Duodenal mucosa (tissue), 2 donors: ENCODE data around the gene SPRED1.
"Not testable (repeated sequence)": the region's sequence is repeated elsewhere in the genome, so short reads cannot be mapped to it uniquely, and the experiment has no call there.

ENCODE experiments used
- H3K27ac ChIP-seq: one replicate; pipeline ENCODE4 v1.7.0; 2013; ENCODE audit warnings: low read depth, low read length
- H3K27me3 ChIP-seq, 2 donors: one replicate each; pipeline ENCODE4 v1.7.0; 2013; ENCODE audit warnings: low read length in 2 of 2, control low read depth in 1 of 2; ENCODE audit not compliant: insufficient read depth in 2 of 2, control insufficient read depth in 1 of 2
- H3K36me3 ChIP-seq, 2 donors: one replicate each; pipeline ENCODE4 v1.7.0; 2013; ENCODE audit warnings: low read length in 2 of 2, control low read depth in 1 of 2; ENCODE audit not compliant: insufficient read depth in 2 of 2, control insufficient read depth in 1 of 2
- H3K4me1 ChIP-seq, 2 donors: one replicate each; pipeline ENCODE4 v1.7.0; 2013; ENCODE audit warnings: low read length in 2 of 2, control low read depth in 1 of 2; ENCODE audit not compliant: insufficient read depth in 2 of 2, control insufficient read depth in 1 of 2
- H3K4me3 ChIP-seq, 2 donors: one replicate each; pipeline ENCODE4 v1.7.0; 2013; ENCODE audit warnings: low read length in 2 of 2, low read depth in 1 of 2
- H3K9ac ChIP-seq, 2 donors: one replicate each; pipeline ENCODE4 v1.7.0; 2013; ENCODE audit warnings: low read length in 2 of 2, low read depth in 1 of 2
- H3K9me3 ChIP-seq, 2 donors: one replicate each; pipeline ENCODE4 v1.7.0; 2013; ENCODE audit warnings: low read length in 2 of 2, control low read depth in 1 of 2; ENCODE audit not compliant: control insufficient read depth in 1 of 2

SPRED1 gene

GRCh38 chr15:38259134-38259533, 6.5 kb downstream of the SPRED1 start:
- Histone ChIP-seq H3K36me3 (peaks cover 0 to 3% of the 10 kb centered on the region in 2 donors), H3K4me1 (peaks cover 0 to 8% of the 10 kb centered on the region in 2 donors), H3K27ac (no peak overlapping the region), H3K27me3 (no peaks in the 10 kb centered on the region), H3K9me3 (no peaks in the 10 kb centered on the region), H3K9ac (no peak overlapping the region), H3K4me3 (no peak overlapping the region)

- Histone ChIP-seq H3K36me3 (peaks cover 0 to 3% of the 10 kb centered on the region in 2 donors), H3K4me1 (no peaks in the 10 kb centered on the region), H3K4me3 (no peak overlapping the region), H3K27me3 (no peaks in the 10 kb centered on the region), H3K9me3 (no peaks in the 10 kb centered on the region), H3K9ac (no peak overlapping the region), H3K27ac (no peak overlapping the region)
These were observed 7.4 kb downstream of the SPRED1 start for GRCh38 chr15:38260077-38260476.

GRCh38 chr15:38263251-38263650, 10.6 kb downstream of the SPRED1 start:
- Histone ChIP-seq H3K4me1 (no peaks in the 10 kb centered on the region), H3K9me3 (no peaks in the 10 kb centered on the region)

GRCh38 chr15:38263996-38264395, 11.4 kb downstream of the SPRED1 start:
- H3K36me3 ChIP-seq: peaks cover 0 to 8% of the 10 kb centered on the region in 2 donors
- H3K4me1 ChIP-seq: no peaks in the 10 kb centered on the region
- no peaks in the 10 kb centered on the region for H3K27me3 ChIP-seq
- no peaks in the 10 kb centered on the region for H3K9me3 ChIP-seq
- no peak overlapping the region for H3K9ac ChIP-seq
- H3K27ac ChIP-seq: no peak overlapping the region
- no peak overlapping the region for H3K4me3 ChIP-seq

More at GRCh38 chr15:38263251-38263650, 10.6 kb downstream of the SPRED1 start:
- Histone ChIP-seq H3K4me3 (no peak overlapping the region), H3K36me3 (peaks cover 0 to 5% of the 10 kb centered on the region in 2 donors), H3K27ac (no peak overlapping the region), H3K9ac (no peak overlapping the region), H3K27me3 (no peaks in the 10 kb centered on the region)

- H3K9me3 ChIP-seq: no peaks in the 10 kb centered on the region
- H3K27me3 ChIP-seq: no peaks in the 10 kb centered on the region
- no peak overlapping the region for H3K4me3 ChIP-seq
- no peaks in the 10 kb centered on the region for H3K4me1 ChIP-seq
- peaks cover 0 to 8% of the 10 kb centered on the region in 2 donors for H3K36me3 ChIP-seq
- H3K27ac ChIP-seq: no peak overlapping the region
- H3K9ac ChIP-seq: no peak overlapping the region
These were observed 13.8 kb downstream of the SPRED1 start for GRCh38 chr15:38266247-38266986.

- H3K36me3 ChIP-seq: peaks cover 0 to 5% of the 10 kb centered on the region in 2 donors
- no peak overlapping the region for H3K4me3 ChIP-seq
- H3K27me3 ChIP-seq: no peaks in the 10 kb centered on the region
- H3K27ac ChIP-seq: no peak overlapping the region
- H3K4me1 ChIP-seq: no peaks in the 10 kb centered on the region
- no peak overlapping the region for H3K9ac ChIP-seq
- H3K9me3 ChIP-seq: no peaks in the 10 kb centered on the region
These were observed 14.9 kb downstream of the SPRED1 start for GRCh38 chr15:38267421-38268022.

GRCh38 chr15:38271144-38271543, 18.5 kb downstream of the SPRED1 start:
- Histone ChIP-seq H3K4me1 (peaks cover 0 to 7% of the 10 kb centered on the region in 2 donors), H3K27ac (no peak overlapping the region)

GRCh38 chr15:38271895-38272294, 19.3 kb downstream of the SPRED1 start:
- H3K27ac ChIP-seq: no peak overlapping the region
- H3K27me3 ChIP-seq: no peaks in the 10 kb centered on the region
- H3K4me3 ChIP-seq: no peak overlapping the region
- H3K4me1 ChIP-seq: peaks cover 0 to 7% of the 10 kb centered on the region in 2 donors
- peaks cover 0 to 5% of the 10 kb centered on the region in 2 donors for H3K36me3 ChIP-seq
- H3K9ac ChIP-seq: no peak overlapping the region
- no peaks in the 10 kb centered on the region for H3K9me3 ChIP-seq

More at GRCh38 chr15:38271144-38271543, 18.5 kb downstream of the SPRED1 start:
- no peaks in the 10 kb centered on the region for H3K27me3 ChIP-seq
- no peak overlapping the region for H3K4me3 ChIP-seq
- H3K9ac ChIP-seq: no peak overlapping the region
- no peaks in the 10 kb centered on the region for H3K9me3 ChIP-seq
- H3K36me3 ChIP-seq: peaks cover 0 to 5% of the 10 kb centered on the region in 2 donors

GRCh38 chr15:38272431-38272830, 19.8 kb downstream of the SPRED1 start:
- H3K9me3 ChIP-seq, H3K9ac ChIP-seq, H3K36me3 ChIP-seq, H3K4me3 ChIP-seq, H3K27ac ChIP-seq, H3K4me1 ChIP-seq, H3K27me3 ChIP-seq: not testable (repeated sequence)

- H3K4me1 ChIP-seq: peaks cover 0 to 7% of the 10 kb centered on the region in 2 donors
- no peak overlapping the region for H3K27ac ChIP-seq
- H3K36me3 ChIP-seq: no peaks in the 10 kb centered on the region
- H3K9me3 ChIP-seq: no peaks in the 10 kb centered on the region
- no peak overlapping the region for H3K4me3 ChIP-seq
- H3K27me3 ChIP-seq: no peaks in the 10 kb centered on the region
- no peak overlapping the region for H3K9ac ChIP-seq
These were observed 21.5 kb downstream of the SPRED1 start for GRCh38 chr15:38274135-38274534.
